ENCODE results near the gene SUPT4H1.

Gene SUPT4H1

DNA sequence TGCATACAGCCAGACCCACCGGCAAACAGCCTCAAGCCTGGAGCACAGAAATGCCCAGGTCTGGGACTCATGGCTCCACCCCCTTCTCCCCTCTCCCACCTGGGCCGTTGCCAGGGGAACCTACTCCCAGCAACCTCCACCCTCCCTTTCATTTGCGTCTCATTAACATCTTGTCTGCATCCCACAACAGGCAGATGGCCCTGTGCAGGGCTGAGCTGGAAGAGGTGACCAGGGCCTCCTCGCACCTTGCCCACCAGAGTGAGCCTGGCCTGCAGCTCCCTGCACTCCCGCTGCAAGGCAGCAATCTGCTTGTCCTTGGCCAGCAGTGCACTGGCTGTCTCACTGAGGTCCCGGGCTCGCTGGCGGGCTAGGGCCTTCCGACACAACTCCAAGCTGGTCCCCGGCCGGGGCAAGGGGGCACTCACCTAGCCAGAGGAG, 26.7 kb downstream of the SUPT4H1 start:
- TF ChIP-seq YY1 (IDR thresholded peaks at IDR 0.05; ENCODE audit: low read depth) (no peak), RAD21 (IDR thresholded peaks at IDR 0.05; ENCODE audit: low read depth) (no peak), ZBTB7A (IDR thresholded peaks at IDR 0.05; ENCODE audit: low read depth) (no peak), EP300 (IDR thresholded peaks at IDR 0.05; ENCODE audit: borderline replicate concordance) (no peak), FOXM1 (IDR thresholded peaks at IDR 0.05; ENCODE audit: borderline replicate concordance, low read depth) (no peak), CREB1 (IDR thresholded peaks at IDR 0.05; ENCODE audit: low read depth) (no peak), TAF1 (IDR thresholded peaks at IDR 0.05; ENCODE audit: low read depth) (no peak), NFIC (IDR thresholded peaks at IDR 0.05) (no peak), MAX (IDR thresholded peaks at IDR 0.05) (no peak), EGR1 (IDR thresholded peaks at IDR 0.05) (no peak), CEBPB (IDR thresholded peaks at IDR 0.05) (no peak), TEAD4 (IDR thresholded peaks at IDR 0.05) (no peak), TCF12 (IDR thresholded peaks at IDR 0.05; ENCODE audit: low read depth) (no peak)
- TF ChIP-seq, protein P1, sequence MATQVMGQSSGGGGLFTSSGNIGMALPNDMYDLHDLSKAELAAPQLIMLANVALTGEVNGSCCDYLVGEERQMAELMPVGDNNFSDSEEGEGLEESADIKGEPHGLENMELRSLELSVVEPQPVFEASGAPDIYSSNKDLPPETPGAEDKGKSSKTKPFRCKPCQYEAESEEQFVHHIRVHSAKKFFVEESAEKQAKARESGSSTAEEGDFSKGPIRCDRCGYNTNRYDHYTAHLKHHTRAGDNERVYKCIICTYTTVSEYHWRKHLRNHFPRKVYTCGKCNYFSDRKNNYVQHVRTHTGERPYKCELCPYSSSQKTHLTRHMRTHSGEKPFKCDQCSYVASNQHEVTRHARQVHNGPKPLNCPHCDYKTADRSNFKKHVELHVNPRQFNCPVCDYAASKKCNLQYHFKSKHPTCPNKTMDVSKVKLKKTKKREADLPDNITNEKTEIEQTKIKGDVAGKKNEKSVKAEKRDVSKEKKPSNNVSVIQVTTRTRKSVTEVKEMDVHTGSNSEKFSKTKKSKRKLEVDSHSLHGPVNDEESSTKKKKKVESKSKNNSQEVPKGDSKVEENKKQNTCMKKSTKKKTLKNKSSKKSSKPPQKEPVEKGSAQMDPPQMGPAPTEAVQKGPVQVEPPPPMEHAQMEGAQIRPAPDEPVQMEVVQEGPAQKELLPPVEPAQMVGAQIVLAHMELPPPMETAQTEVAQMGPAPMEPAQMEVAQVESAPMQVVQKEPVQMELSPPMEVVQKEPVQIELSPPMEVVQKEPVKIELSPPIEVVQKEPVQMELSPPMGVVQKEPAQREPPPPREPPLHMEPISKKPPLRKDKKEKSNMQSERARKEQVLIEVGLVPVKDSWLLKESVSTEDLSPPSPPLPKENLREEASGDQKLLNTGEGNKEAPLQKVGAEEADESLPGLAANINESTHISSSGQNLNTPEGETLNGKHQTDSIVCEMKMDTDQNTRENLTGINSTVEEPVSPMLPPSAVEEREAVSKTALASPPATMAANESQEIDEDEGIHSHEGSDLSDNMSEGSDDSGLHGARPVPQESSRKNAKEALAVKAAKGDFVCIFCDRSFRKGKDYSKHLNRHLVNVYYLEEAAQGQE (IDR thresholded peaks at IDR 0.05; ENCODE audit: low read depth), result no peak
- TF ChIP-seq, protein P2, sequence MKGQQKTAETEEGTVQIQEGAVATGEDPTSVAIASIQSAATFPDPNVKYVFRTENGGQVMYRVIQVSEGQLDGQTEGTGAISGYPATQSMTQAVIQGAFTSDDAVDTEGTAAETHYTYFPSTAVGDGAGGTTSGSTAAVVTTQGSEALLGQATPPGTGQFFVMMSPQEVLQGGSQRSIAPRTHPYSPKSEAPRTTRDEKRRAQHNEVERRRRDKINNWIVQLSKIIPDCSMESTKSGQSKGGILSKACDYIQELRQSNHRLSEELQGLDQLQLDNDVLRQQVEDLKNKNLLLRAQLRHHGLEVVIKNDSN (IDR thresholded peaks at IDR 0.05), result no peak

- TF ChIP-seq EGR1 (IDR thresholded peaks at IDR 0.05) (peak; percentile 45; the same call in 1 of the 2 replicates), EP300 (IDR thresholded peaks at IDR 0.05; ENCODE audit: borderline replicate concordance) (no peak), RAD21 (IDR thresholded peaks at IDR 0.05; ENCODE audit: low read depth) (no peak), TCF12 (IDR thresholded peaks at IDR 0.05; ENCODE audit: low read depth) (no peak), CEBPB (IDR thresholded peaks at IDR 0.05) (no peak), ZBTB7A (IDR thresholded peaks at IDR 0.05; ENCODE audit: low read depth) (peak; percentile 66; the same call in 1 of the 2 replicates), CREB1 (IDR thresholded peaks at IDR 0.05; ENCODE audit: low read depth) (no peak), NFIC (IDR thresholded peaks at IDR 0.05) (no peak), YY1 (IDR thresholded peaks at IDR 0.05; ENCODE audit: low read depth) (no peak), MAX (IDR thresholded peaks at IDR 0.05) (peak; percentile 89), FOXM1 (IDR thresholded peaks at IDR 0.05; ENCODE audit: borderline replicate concordance, low read depth) (no peak), TAF1 (IDR thresholded peaks at IDR 0.05; ENCODE audit: low read depth) (no peak)
- TF ChIP-seq, protein P1 (IDR thresholded peaks at IDR 0.05; ENCODE audit: low read depth), result no peak
- TF ChIP-seq, protein P2 (IDR thresholded peaks at IDR 0.05), result no peak; the same call in 1 of the 2 replicates
Observed at GRCh38 chr17:58324409-58325288, 27.4 kb downstream of the SUPT4H1 start.

DNA sequence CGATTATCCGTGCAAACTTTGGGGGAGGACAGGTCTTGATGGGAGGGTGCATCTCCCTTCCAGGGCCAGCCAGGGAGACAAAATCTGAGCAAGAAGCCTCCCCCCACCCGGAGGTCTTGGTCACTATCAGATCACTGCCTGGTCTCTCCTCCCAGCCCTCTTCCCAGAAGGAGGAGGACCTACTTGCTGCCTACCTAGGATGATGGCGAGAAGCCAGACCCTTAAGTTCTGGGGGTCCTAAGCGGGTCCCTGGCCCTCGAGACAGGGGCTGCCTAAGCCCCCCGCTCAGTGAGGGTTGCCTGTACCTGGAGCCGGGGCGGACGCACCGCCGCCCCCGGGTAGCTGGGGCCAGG, 28.0 kb downstream of the SUPT4H1 start:
- 0 out of 2 replicates have a peak, but pooled peaks have one; percentile 17 for TF ChIP-seq ZBTB7A (IDR thresholded peaks at IDR 0.05; ENCODE audit: low read depth)
- TF ChIP-seq RAD21 (IDR thresholded peaks at IDR 0.05; ENCODE audit: low read depth), result no peak

DNA sequence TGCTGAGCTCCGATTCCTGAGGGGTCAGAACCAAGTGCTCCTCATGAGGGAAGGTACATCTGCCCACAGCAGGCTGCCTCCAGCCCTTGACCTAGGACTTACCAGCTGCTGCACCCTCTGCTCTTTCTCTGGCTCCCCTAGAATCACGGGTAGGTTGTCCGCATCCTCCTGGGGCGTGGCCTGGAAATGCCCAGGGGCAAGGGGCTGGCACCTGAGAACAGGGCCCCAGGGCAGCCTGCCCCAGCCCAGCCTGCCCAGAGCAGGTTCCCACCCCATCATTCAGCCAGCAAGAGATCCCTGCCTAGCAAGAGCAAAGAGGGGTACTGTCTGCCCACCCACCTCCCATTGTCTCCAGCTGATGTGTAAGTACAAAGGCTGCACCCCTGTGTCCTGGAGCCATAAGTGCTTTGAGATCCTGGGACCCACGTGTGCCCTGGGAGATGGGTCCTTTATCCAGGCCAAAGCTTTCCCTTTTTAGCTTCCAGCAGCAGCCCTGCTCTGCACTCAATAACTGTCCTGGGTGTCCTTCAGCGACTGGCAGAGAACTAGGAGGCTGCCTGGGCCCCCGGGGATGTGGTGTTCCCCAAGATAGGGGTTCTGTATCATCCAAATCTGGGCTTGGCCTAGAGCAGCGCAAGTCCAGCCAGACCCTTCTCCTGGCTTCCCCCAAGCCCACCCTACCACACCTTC, 28.5 kb downstream of the SUPT4H1 start:
- TF ChIP-seq NFIC (IDR thresholded peaks at IDR 0.05) (no peak), EGR1 (IDR thresholded peaks at IDR 0.05) (no peak), EP300 (IDR thresholded peaks at IDR 0.05; ENCODE audit: borderline replicate concordance) (no peak), TAF1 (IDR thresholded peaks at IDR 0.05; ENCODE audit: low read depth) (no peak), CEBPB (IDR thresholded peaks at IDR 0.05) (no peak), TEAD4 (IDR thresholded peaks at IDR 0.05) (no peak), TCF12 (IDR thresholded peaks at IDR 0.05; ENCODE audit: low read depth) (no peak), FOXM1 (IDR thresholded peaks at IDR 0.05; ENCODE audit: borderline replicate concordance, low read depth) (no peak)

GRCh38 chr17:58322581-58323185, 29.3 kb downstream of the SUPT4H1 start:
- no peak for TF ChIP-seq RAD21 (IDR thresholded peaks at IDR 0.05; ENCODE audit: low read depth)
- no peak for TF ChIP-seq YY1 (IDR thresholded peaks at IDR 0.05; ENCODE audit: low read depth)

All from Ishikawa (cell line).